Measurements from ENCODE around the gene VPS41.

- no peak for TF ChIP-seq CTCF (IDR thresholded peaks at IDR 0.05; ENCODE audit: low read length)
- TF ChIP-seq EZH2 (optimal IDR thresholded peaks at IDR 0.05; ENCODE audit: low read depth, low read length) = no peak
- no peak for TF ChIP-seq EZH2phosphoT487 (IDR thresholded peaks at IDR 0.05; ENCODE audit: low read length)
Measured at GRCh38 chr7:38675494-38676106, 233.4 kb downstream of the VPS41 start.

Measured in MM.1S (cell line).